OCI-LY7 (cell line): ENCODE measurements around the gene FAM131C.

ENCODE experiments used
- CTCF ChIP-seq: fragments of 200-600 bp; sonication (generic); conservative IDR thresholded peaks from 2 replicates; pipeline ENCODE4 v1.5.1; 2014; ENCODE audit warnings: mild to moderate bottlenecking, antibody characterized with exemption, low read length, moderate library complexity, mixed read lengths
- EZH2phosphoT487 ChIP-seq: fragments of 200-600 bp; sonication (generic); IDR thresholded peaks from 2 replicates; pipeline ENCODE4 v1.6.1; 2018; ENCODE audit warnings: low read depth, borderline replicate concordance, mild to moderate bottlenecking, mixed run types, antibody characterized with exemption, low read length, moderate library complexity, mixed read lengths

- TF ChIP-seq CTCF, result no peak
- TF ChIP-seq EZH2phosphoT487, result no peak
Observed at GRCh38 chr1:16019644-16020277, 53.7 kb downstream of the FAM131C start.
